ENCODE results near the gene DCLK1. TPM values are rescaled to one million over a fixed set of nuclear protein-coding genes. Genes with fewer than 3 reads are reported as not detected.

The DCLK1 gene
- total RNA-seq, 1 experiment from 2014 or later: 6.7 TPM

- DNase-seq (ENCODE audit: extremely low read depth, low read depth): no peak
Observed at GRCh38 chr13:36054041-36054440, 77.1 kb downstream of the DCLK1 start.

GRCh38 chr13:36051082-36051481 lies 80.1 kb downstream of the DCLK1 start:
- no peak for DNase-seq (ENCODE audit: extremely low read depth, low read depth)

GRCh38 chr13:36046672-36047071 lies 84.5 kb downstream of the DCLK1 start:
- DNase-seq (ENCODE audit: extremely low read depth, low read depth): no peak

- no peak for DNase-seq (ENCODE audit: extremely low read depth, low read depth)
Observed at GRCh38 chr13:36038785-36039555, 92.2 kb downstream of the DCLK1 start.

- no peak for DNase-seq (ENCODE audit: extremely low read depth, low read depth)
Observed at GRCh38 chr13:36033035-36033434, 98.1 kb downstream of the DCLK1 start.

- no peak for DNase-seq (ENCODE audit: extremely low read depth, low read depth)
Observed at GRCh38 chr13:36031490-36031889, 99.7 kb downstream of the DCLK1 start.

GRCh38 chr13:36030670-36031331 lies 100.4 kb downstream of the DCLK1 start:
- DNase-seq (ENCODE audit: extremely low read depth, low read depth): no peak

- DNase-seq (ENCODE audit: extremely low read depth, low read depth): no peak
Observed at GRCh38 chr13:36029166-36029565, 102.0 kb downstream of the DCLK1 start.

- no peak for DNase-seq (ENCODE audit: extremely low read depth, low read depth)
Observed at GRCh38 chr13:36028359-36029025, 102.7 kb downstream of the DCLK1 start.

GRCh38 chr13:36026531-36026930 lies 104.7 kb downstream of the DCLK1 start:
- no peak for DNase-seq (ENCODE audit: extremely low read depth, low read depth)

GRCh38 chr13:36014763-36015162 lies 116.4 kb downstream of the DCLK1 start:
- DNase-seq (ENCODE audit: extremely low read depth, low read depth): no peak

GRCh38 chr13:36006894-36007675 lies 124.1 kb downstream of the DCLK1 start:
- DNase-seq (ENCODE audit: extremely low read depth, low read depth): no peak

- DNase-seq (ENCODE audit: extremely low read depth, low read depth): no peak
Observed at GRCh38 chr13:36006347-36006746, 124.8 kb downstream of the DCLK1 start.

GRCh38 chr13:36001561-36001960 lies 129.6 kb downstream of the DCLK1 start:
- no peak for DNase-seq (ENCODE audit: extremely low read depth, low read depth)

- DNase-seq (ENCODE audit: extremely low read depth, low read depth): no peak
Observed at GRCh38 chr13:36000028-36000427, 131.2 kb downstream of the DCLK1 start.

GRCh38 chr13:35996360-35996759 lies 134.8 kb downstream of the DCLK1 start:
- no peak for DNase-seq (ENCODE audit: extremely low read depth, low read depth)

- DNase-seq (ENCODE audit: extremely low read depth, low read depth): no peak
Observed at GRCh38 chr13:35995136-35995535, 136.0 kb downstream of the DCLK1 start.

GRCh38 chr13:35994131-35994966 lies 136.8 kb downstream of the DCLK1 start:
- peak; percentile 9 for DNase-seq (ENCODE audit: extremely low read depth, low read depth)

- DNase-seq (ENCODE audit: extremely low read depth, low read depth): no peak
Observed at GRCh38 chr13:35993686-35994085, 137.5 kb downstream of the DCLK1 start.

- DNase-seq (ENCODE audit: extremely low read depth, low read depth): no peak
Observed at GRCh38 chr13:35992964-35993363, 138.2 kb downstream of the DCLK1 start.
